NCI-H460 (cell line): ENCODE results near the gene ZCCHC8. TPM values are rescaled to one million over a fixed set of nuclear protein-coding genes. Genes with fewer than 3 reads are reported as not detected.
"Not testable (repeated sequence)": the region's sequence is repeated elsewhere in the genome, so short reads cannot be mapped to it uniquely, and the experiment has no call there.

Source experiments
- DNase-seq: peaks from one replicate; pipeline ENCODE4 v3.0.0-alpha.2; 2016; ENCODE audit warnings: low read depth; ENCODE audit errors: extremely low read depth
- total RNA-seq: library from RNA; depleted of rRNA; stranded (reverse); fragments of >200 nt; shearing (Covaris generic); gene quantifications from 2 replicates; pipeline ENCODE4 v1.2.3, GENCODE V29; 2014

ZCCHC8 gene
- total RNA-seq, 1 experiment from 2014 or later: 49.1 TPM

DNA sequence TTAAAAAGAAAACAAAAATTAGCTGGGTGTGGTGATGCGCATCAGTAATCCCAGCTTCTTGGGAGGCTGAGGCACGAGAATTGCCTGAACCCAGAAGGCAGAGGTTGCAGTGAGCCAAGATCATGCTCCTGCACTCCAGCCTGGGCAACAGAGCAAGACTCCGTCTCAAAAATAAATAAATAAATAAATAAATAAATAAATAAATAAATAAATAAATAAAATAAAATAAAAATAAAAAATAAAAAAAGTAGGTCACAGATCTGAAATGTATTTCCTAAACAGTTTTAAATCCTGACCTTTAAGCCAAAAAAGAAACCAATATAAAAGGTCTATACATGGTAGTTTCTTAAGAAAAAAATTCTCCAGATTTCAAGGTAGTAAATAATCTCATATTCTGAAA, 12.3 kb upstream of the ZCCHC8 start:
- not testable (repeated sequence) for DNase-seq

DNA sequence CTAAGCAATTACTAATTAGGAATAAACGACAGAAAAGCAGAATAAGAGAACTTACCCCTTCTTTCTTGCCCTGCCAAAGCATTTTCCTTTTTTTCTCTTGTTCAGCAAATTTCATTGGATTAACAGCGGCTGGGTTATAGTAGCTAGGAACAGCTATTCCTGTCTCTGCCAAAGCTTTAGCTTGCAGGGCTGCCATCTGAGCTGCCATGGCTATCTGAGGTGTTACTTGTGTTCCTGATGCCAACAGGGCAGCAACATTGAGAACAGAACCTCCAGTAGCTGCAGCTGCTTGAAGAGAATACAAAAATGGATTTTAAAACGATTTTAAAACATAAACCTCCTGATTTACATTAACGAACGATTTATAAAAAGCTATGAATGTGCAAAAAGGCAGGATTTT, 7.4 kb upstream of the ZCCHC8 start:
- no peak for DNase-seq

DNA sequence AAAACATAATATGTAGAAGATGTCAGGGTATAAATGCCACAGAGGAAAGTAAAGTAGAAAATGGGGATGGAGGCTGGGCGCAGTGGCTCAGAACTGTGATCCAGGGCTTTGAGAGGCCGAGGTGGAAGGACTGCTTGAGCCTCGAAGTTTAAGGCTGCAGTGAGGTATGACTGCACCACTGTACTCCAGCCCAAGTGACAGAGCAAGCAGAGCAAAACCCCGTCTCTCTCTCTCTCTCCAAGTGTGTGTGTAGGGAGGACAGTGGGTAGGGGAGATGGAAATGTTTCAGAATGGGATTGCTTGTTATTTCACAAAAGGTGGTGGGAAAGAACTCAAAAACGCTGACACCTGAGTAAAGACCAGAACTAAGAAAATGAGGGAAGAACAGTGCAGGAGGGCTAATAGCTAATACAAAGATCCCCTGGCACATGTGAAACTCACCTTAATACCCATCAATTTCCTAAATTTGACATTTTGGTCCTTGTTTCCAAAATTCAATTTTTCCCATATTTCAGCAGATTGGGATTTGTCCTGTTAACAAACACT, 5.7 kb upstream of the ZCCHC8 start:
- DNase-seq: no peak

DNA sequence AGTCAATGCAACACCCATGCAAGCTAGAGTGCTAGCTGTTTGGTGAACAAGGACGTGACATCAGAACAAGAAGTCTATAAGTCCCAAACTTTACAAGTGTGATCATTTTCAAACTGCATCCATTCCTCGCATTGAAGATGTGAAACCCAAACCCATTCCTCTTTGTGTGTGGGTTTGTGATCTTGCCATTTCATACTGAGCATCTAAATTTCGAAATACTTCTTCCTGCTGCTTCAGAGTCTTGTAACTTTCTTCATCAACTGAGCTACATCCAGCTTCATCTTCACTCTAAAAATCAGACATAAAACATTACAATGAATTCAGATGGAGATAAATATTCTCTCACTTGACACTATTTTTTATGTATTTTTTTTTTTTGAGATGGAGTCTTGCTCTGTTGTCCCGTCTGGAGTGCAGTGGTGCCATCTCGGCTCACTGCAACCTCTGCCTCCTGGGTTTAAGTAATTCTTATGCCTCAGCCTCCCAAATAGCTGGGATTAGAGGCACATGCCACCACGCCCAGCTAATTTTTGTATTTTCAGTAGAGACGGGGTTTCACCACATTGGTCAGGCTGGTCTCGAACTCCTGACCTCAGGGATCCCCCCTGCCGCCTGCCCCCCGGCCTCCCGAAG, 4.8 kb upstream of the ZCCHC8 start:
- DNase-seq: no peak

DNA sequence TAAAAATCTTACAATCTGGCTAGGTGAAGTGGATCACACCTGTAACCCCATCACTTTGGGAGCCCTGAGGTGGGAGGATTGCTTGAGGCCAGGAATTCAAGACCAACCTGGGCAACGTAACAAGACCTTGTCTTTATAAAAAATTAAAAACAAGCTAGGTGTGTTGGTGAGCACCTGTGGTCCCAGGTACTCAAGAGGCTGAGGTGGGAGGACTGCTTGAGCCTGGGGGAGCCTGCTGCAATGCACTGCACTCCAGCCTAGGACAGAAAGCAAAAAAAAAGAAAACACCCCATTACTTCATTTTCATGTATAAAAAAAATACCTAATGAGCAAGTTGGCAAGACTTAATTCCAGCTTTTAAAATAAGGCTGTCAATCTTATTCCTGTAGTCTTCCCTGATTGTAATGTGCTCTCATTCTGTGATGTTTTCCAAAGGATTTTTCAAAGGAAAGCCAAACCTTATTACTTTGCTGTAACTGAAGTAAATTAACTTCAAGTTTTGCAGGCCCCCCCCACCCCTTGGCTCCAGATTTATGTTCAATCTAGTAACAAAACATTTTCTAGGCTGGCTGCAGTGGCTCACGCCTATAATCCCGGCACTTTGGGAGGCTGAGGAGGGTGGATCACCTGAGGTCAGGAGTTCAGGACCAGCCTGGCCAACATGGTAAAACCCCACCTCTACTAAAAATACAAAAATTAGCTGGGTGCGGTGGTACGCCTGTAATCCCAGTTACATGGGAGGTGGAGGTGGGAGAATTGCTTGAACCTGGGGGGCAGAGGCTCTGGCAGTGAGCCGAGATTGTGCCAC, 3.3 kb upstream of the ZCCHC8 start:
- no peak for DNase-seq

DNA sequence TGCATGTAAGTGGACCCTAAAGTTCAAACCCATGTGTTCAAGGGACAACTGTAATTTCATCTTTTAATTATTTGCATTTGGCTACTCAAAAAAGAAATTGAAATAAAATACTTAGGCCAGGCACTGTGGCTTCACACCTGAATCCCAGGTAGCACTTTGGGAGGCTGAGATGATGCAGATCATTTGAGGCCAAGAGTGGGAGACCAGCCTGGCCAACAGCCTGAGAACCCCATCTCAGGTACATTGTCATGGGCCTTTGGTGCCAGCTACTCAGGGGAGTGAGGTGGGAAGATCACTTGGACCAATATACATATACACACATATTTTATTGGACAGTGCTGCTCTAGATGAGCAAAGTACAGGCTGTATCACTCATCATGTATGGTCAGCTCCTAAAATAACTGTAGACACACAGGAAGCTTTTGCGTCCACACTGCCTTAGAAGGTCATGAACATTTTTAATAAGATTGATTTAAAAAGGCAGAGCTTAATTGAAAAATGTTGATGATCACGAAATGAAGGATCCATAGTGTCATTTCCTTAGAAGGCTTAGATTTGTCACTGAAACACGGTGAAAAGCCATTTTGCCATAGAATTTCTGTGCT, 2.5 kb upstream of the ZCCHC8 start:
- no peak for DNase-seq

DNA sequence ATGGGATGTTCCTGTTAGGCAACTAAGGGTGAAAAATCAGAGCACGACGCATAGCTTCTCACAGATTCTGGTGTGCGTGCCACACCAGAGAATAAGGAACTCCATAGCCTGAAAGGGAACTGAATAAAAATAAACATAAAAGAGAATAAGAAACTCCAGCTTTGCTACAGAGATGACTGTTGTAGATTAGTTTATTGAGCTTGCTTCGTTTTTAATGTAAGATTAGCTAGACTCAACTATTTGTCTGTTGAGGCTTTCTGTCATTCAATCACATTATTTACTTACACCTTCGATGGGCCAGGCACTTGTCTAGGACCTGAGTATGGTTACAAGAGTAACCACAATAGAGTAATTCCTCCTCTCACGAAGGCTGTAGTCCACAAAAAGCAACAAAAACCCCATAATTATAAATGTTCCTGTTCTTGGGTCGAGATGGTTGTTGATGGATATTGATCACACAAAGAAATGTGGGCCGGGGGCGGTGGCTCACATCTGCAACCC, 807 bp upstream of the ZCCHC8 start:
- no peak for DNase-seq

DNA sequence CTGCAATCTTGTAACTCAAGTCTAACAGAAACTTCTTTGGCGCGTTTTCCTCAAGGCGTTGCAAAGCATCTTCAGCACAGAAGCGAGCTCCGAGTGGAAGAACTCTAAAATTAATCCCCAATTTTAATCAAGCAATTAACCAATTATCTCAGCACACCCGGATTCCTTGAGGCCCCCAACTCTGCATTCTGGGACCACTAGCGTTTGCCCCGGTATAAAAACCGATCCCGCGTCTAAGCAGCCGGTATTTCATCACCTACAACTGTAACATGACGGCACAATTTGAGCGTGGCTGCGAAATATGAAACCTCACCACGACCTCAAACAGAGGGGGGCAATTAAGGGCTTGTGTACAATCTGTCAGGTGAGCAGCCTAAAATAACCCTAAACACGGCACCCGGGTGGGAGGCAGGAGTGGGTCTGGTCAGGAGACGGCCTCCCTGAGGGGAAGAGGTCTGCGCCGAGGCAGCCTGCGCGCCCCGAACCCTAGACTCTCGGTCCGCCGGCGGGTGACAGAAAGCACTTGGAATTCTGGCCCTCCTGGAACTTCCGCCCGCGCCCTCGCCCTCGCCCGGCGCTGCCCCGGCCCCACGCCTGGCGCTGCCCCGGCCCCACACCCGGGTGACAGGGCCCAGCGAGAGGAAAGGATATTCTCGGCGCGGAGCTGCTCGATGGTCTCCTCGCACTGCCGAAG, 594 bp downstream of the ZCCHC8 start:
- DNase-seq: peak; percentile 38

DNA sequence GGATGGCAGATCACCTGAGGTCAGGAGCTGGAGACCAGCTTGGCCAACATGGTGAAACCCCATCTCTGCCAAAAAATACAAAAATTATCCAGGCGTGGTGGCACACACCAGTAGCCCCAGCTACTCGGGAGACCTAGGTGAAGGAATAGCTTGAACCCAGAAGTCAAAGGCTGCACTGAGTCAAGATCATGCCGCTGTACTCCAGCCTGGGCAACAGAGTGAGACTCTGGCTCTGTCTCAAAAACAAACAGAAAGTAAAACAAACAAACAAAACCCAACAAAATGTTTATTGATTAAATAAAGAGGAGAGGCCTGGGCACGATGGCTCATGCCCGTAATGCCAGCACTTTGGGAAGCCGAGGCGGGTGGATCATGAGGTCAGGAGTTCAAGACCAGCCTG, 5.5 kb downstream of the ZCCHC8 start:
- no peak for DNase-seq

DNA sequence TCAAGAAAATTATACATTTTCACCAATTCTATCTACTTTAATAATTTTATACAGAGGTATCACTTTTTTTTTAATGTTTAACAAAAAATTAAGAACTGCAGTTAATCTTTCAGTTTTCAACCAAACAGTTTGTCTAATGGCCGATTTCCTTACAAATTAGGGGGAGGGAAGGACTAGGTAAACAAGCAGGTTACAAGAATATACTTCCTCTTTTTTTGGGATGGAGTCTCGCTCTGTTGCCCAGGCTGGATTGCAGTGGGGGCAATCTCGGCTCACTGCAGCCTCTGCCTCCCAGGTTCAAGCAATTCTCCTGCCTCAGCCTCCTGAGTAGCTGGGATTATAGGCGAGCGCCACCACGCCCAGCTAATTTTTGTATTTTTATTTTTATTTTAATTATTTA, 7.5 kb downstream of the ZCCHC8 start:
- not testable (repeated sequence) for DNase-seq

DNA sequence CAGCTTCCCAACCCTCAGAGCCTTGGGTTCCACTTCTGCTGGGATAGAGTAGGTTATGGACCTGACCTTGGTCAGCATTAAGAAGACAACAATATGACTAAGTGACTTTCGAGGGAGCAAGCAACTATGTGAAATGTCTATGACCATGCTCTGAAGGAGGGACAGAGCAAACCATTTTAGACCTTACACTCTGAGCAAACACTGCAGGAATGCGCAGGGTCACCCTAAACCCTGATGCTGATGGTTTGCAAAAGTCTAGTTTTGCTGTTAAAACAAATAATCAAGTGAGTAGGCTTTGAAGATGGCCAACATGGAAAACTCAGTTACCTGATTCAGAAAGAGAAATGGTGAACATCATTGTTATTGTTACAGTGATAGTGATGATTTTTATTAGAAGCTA, 8.7 kb downstream of the ZCCHC8 start:
- no peak for DNase-seq

DNA sequence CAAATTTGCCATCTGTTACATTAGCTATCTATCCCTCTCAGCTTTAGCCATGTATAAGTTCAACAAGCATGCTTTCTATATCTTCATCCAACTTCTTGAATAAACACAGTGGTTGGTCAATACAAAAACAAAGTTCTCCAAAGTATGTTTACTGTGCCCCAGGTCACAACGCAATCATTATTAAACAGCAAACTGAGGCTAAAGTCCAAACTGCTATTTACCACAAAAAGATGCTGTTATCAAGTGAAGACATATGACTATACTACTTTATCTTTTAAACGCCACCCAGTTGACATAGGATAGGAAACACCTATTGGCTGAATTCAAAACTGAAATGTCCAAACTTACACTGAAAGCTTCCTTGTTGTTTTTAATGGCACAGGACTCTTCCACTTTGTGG, 11.7 kb downstream of the ZCCHC8 start:
- DNase-seq: no peak

DNA sequence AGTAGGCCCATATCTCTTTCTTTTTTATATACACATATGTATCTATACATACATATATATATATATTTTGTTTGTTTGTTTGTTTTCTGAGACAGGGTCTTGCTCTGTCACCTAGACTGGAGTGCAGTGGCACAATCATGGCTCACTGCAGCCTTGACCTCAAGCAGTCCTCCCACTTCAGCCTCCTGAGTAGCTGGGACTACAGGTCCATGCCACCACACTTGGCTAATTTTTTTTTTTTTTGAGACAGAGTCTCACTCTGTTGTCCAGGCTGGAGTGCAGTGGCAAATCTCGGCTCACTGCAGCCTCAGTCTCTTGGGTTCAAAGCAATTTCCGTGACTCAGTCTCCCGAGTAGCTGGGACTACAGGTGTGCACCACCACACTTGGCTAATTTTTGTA, 12.9 kb downstream of the ZCCHC8 start:
- DNase-seq: not testable (repeated sequence)

DNA sequence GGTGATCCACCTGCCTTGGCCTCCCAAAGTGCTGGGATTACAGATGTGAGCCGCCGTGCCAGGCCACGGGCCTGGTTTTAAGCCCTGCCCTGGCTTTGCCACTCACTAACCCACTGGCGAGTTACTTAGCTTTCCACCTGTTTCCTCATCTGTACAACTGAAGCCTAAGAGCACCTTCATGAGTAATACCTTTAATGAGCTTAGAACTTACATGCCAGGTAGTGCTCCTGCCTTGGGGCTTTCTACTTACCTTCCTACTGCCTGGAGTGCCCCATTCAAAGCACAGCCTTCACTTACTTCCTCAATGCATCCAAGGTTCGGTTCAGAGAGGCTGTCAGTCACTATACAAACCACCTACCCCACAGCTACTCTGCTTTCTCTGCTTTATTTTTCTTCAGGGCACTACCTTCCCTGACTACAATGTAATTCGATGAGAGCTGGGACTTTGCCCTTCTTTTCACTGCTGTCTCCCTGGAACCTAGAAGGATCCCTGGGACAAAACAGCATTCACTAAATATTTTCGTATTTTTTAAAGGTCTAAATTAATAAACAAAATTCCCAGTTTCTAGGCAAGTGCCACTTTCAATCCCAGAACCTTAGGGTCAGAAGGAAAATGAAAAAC, 13.8 kb downstream of the ZCCHC8 start:
- no peak for DNase-seq

DNA sequence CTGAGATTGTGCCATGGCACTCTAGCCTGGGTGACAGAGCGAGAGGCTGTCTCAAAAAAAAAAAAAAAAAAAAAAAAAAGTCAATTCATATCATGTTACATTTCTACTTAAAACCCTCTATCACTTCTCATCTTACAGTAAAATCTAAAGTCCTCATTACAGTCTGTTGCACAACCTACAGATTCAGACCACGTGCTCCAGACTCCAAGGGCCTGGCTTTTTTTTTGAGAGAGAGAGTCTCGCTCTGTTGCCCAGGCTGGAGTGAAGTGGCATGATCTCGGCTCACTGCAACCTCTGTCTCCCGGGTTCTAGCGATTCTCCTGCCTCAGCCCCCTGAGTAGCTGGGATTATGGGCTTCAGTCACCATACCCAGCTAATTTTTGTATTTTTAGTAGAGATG, 14.4 kb downstream of the ZCCHC8 start:
- not testable (repeated sequence) for DNase-seq

DNA sequence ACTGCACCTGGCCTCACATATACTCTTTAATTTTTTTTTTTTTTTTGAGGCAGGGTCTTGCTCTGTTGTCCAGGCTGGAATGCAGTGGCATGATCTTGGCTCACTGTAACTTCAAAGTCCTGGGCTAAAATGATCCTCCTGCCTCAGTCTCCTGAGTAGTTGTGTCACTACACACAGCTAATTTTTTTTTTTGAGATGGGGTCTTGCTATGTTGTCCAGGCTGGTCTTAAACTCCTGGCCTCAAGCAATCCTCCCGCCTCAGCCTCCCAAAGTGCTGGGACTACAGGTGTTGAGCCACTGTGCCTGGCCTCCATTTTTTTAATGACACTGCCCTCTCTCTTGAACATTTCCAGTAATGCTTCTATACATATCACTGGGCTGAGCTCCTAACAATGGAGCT, 16.3 kb downstream of the ZCCHC8 start:
- DNase-seq: not testable (repeated sequence)

DNA sequence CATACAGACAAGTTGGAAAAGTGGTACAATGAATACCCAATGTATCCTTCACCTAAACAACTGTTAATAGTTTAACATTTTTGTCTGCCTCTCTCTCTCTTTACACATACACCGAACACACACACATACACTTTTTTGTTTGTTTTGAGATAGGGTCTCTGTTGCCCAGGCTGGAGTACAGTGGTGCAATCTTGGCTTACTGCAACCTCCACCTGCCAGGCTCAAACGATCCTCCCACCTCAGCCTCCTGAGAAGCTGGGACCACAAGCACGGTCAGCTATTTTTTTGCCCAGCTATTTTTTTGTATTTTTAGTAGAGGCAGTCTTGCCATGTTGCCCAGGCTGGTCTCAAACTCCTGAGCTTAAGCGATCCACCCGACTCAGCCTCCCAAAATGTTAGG, 16.8 kb downstream of the ZCCHC8 start:
- no peak for DNase-seq

DNA sequence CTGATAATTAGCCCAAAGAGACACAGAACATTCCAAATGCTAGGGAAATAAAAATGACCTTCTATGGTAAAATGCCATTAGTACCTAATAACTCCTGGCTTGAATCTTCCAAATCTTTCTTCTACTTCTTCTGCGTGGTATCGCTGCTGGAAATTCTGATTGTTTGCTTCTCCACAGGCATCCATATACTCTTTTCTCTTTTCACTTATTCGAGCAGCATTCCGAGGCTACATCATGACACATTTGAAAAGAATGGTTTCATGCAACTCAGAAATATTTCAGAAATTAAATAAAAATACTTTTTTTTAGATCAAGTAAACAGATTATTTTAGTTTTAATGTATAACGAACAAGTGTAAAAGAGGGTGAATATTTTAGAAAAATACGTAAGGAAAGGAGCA, 18.9 kb downstream of the ZCCHC8 start:
- DNase-seq: no peak

DNA sequence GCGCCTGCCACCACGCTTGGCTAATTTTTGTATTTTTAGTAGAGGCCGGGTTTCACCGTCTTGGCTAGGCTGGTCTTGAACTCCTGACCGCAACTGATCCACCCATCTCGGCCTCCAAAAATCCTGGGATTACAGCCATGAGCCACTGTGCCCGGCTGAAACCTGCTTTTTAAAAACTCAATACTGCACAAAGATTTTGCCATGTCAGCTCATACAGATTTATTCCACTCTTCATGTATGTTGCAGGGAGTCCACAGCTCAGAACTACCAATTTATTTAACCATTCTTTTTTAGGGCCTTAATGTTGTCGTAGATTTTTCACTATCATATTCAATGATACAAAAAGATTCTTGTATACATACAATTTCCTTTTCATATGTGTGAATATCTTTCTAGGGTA, 20.0 kb downstream of the ZCCHC8 start:
- no peak for DNase-seq

DNA sequence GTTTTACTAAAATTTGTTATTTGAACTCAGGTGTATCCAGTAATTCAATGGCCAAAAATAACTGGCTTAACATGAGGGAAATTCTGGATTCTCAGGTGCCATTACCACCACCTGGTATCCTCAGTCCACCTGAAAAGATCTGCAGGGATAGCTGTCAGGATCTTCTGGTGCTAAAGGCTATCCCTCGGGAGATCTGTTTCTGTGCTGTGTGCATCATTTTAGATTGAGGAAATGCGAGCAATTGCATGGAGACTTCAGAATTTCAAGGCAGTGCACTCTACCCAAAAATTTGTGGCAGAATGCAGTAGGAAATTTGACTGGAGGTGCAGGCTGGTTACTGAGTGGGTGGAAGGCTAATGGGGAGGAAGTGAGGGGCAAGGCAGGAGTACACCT, 26.4 kb downstream of the ZCCHC8 start:
- DNase-seq: no peak
